ENCODE data around the gene P2RX6. TPM values are rescaled to one million over a fixed set of nuclear protein-coding genes. Genes with fewer than 3 reads are reported as not detected.

The P2RX6 gene
- total and polyA plus RNA-seq, 7 donors: 11.3 to 47.7 (median 32.8) TPM

- DNase-seq: no peak
- peaks cover 16% of the 10 kb centered on the region for H3K4me1 ChIP-seq
- intact Hi-C loops (cut with DNase I): no loop called here
- no peak overlapping the region for H3K4me3 ChIP-seq
- ATAC-seq: peak in 3 of 4 donors; percentile 0 to 4 (median 2)
- no peaks in the 10 kb centered on the region for H3K9me3 ChIP-seq
- peaks cover 0 to 25% (median 6%) of the 10 kb centered on the region in 3 donors for H3K27me3 ChIP-seq (ENCODE audit: insufficient read depth in 3 of 3, low read length in 2 of 3)
- 77 to 80% (median 79%) methylated on average over 40 of the region's 40 CpGs for WGBS, 3 donors
- peaks cover 0 to 31% of the 10 kb centered on the region in 2 donors for H3K36me3 ChIP-seq (ENCODE audit: insufficient read depth in 1 of 2, low read depth in 1 of 2)
- H3K27ac ChIP-seq: no peak overlapping the region
- TF ChIP-seq CTCF (IDR thresholded peaks at IDR 0.05): no peak
These were observed 15.9 kb downstream of the P2RX6 start for GRCh38 chr22:21030621-21031544.

- Histone ChIP-seq H3K27ac (no peak overlapping the region), H3K36me3 (ENCODE audit: insufficient read depth in 1 of 2, low read depth in 1 of 2) (peaks cover 0 to 24% of the 10 kb centered on the region in 2 donors), H3K27me3 (ENCODE audit: insufficient read depth in 3 of 3, low read length in 2 of 3) (peaks cover 0 to 25% (median 6%) of the 10 kb centered on the region in 3 donors), H3K9me3 (no peaks in the 10 kb centered on the region), H3K4me1 (peaks cover 16% of the 10 kb centered on the region), H3K4me3 (peak overlapping the region; percentile 54)
- TF ChIP-seq CTCF (IDR thresholded peaks at IDR 0.05): no peak
- ATAC-seq (peak in 2 of 4 donors; percentile 9 to 11), DNase-seq (no peak)
- 36 to 46% (median 39%) methylated on average over 16 to 18 of the region's 18 CpGs for WGBS, 3 donors
- intact Hi-C loops (cut with DNase I): no loop called here
These were observed 16.6 kb downstream of the P2RX6 start for GRCh38 chr22:21031545-21032036.

- no peak for TF ChIP-seq CTCF (IDR thresholded peaks at IDR 0.05)
- peak; percentile 23 to 33 (median 29) for ATAC-seq
- H3K27ac ChIP-seq: no peak within 1 kb of the TSS
- H3K27me3 ChIP-seq (ENCODE audit: insufficient read depth in 3 of 3, low read length in 2 of 3): peaks cover 0 to 25% (median 6%) of the 10 kb centered on the region in 3 donors
- intact Hi-C loops (cut with DNase I): no loop called here
- WGBS, 3 donors: 5 to 7% (median 5%) methylated on average over 51 to 59 of the region's 59 CpGs
- DNase-seq: no peak
- H3K36me3 ChIP-seq (ENCODE audit: insufficient read depth in 1 of 2, low read depth in 1 of 2): peaks cover 0 to 22% of the 10 kb centered on the region in 2 donors
- H3K4me1 ChIP-seq: peaks cover 16% of the 10 kb centered on the region
- H3K9me3 ChIP-seq: no peaks in the 10 kb centered on the region
- H3K4me3 ChIP-seq: peak within 1 kb of the TSS; percentile 54
These were observed 17.3 kb downstream of the P2RX6 start, which contains the start of gene SLC7A4 for GRCh38 chr22:21032037-21032867. SLC7A4 (minus strand) TSS chr22:21032561; CDS start chr22:21031812, 749 bp downstream.

- ATAC-seq: peak in 1 of 4 donors; percentile 4
- 66 to 71% (median 69%) methylated on average over 12 of the region's 12 CpGs for WGBS, 3 donors
- peaks cover 0 to 25% (median 6%) of the 10 kb centered on the region in 3 donors for H3K27me3 ChIP-seq (ENCODE audit: insufficient read depth in 3 of 3, low read length in 2 of 3)
These were observed 18.1 kb downstream of the P2RX6 start for GRCh38 chr22:21032868-21033688.

More at GRCh38 chr22:21032868-21033688, 18.1 kb downstream of the P2RX6 start:
- no peak for TF ChIP-seq CTCF (IDR thresholded peaks at IDR 0.05)
- no peak for DNase-seq
- H3K4me1 ChIP-seq: peaks cover 23% of the 10 kb centered on the region
- no peak overlapping the region for H3K27ac ChIP-seq
- peaks cover 0 to 18% of the 10 kb centered on the region in 2 donors for H3K36me3 ChIP-seq (ENCODE audit: insufficient read depth in 1 of 2, low read depth in 1 of 2)
- no peaks in the 10 kb centered on the region for H3K9me3 ChIP-seq
- intact Hi-C loops (cut with DNase I): no loop called here
- H3K4me3 ChIP-seq: peak overlapping the region; percentile 54
